CD14-positive monocyte (primary cell): ENCODE data around the gene RPTOR. TPM values are rescaled to one million over a fixed set of nuclear protein-coding genes. Genes with fewer than 3 reads are reported as not detected.

Experiments used
- DNase-seq, 3 donors: peaks; one replicate each; pipeline ENCODE4 v3.0.0-alpha.2; 2011 to 2022
- H2AFZ ChIP-seq: 2 replicates; pipeline ENCODE4 v1.6.0; 2012; ENCODE audit warnings: mild to moderate bottlenecking, low read depth, low read length, inconsistent platforms; ENCODE audit not compliant: insufficient read depth, poor library complexity, severe bottlenecking
- H3K27ac ChIP-seq, 2 donors: 1 replicate in 1 of 2; 2 replicates in 1 of 2; pipeline ENCODE4 v1.5.1; 2012 to 2013; ENCODE audit warnings: low read length in 2 of 2, control low read depth in 1 of 2, inconsistent platforms in 1 of 2, low read depth in 1 of 2, mild to moderate bottlenecking in 1 of 2
- H3K27me3 ChIP-seq, 2 donors: one replicate each; pipeline versions ENCODE4 v1.6.0 to v1.6.1; 2011 to 2013; ENCODE audit warnings: low read length in 2 of 2; ENCODE audit not compliant: control insufficient read depth in 2 of 2, insufficient read depth in 2 of 2
- H3K36me3 ChIP-seq, 2 donors: replicated peaks in 1 of 2; 1 replicate in 1 of 2; 2 replicates in 1 of 2; pipeline versions ENCODE4 v1.5.1 to v1.6.1; 2012 to 2013; ENCODE audit warnings: low read length in 2 of 2, control low read depth in 1 of 2, inconsistent platforms in 1 of 2, mild to moderate bottlenecking in 1 of 2; ENCODE audit not compliant: insufficient read depth in 2 of 2, control insufficient read depth in 1 of 2
- H3K4me1 ChIP-seq, 2 donors: 1 replicate in 1 of 2; 2 replicates in 1 of 2; pipeline versions ENCODE4 v1.5.1 to v1.6.1; 2012 to 2013; ENCODE audit warnings: low read length in 2 of 2, control low read depth in 1 of 2, inconsistent platforms in 1 of 2, mild to moderate bottlenecking in 1 of 2, moderate library complexity in 1 of 2; ENCODE audit not compliant: insufficient read depth in 2 of 2, control insufficient read depth in 1 of 2
- H3K4me2 ChIP-seq: replicated peaks from 2 replicates; pipeline ENCODE3; 2012; ENCODE audit warnings: low read length, moderate library complexity, mild to moderate bottlenecking; ENCODE audit not compliant: poor library complexity, severe bottlenecking; ENCODE audit errors: extremely low read depth
- H3K4me3 ChIP-seq, 3 experiments: fragments of 200-600 bp in 1 of 3; sonication (generic) in 1 of 3; replicated peaks in 1 of 3; 1 replicate in 2 of 3; 2 replicates in 1 of 3; pipeline ENCODE4 v1.5.1; 2011 to 2013; ENCODE audit warnings: low read length in 3 of 3, mild to moderate bottlenecking in 3 of 3, control low read depth in 2 of 3, low read depth in 2 of 3, inconsistent platforms in 1 of 3, moderate library complexity in 1 of 3
- H3K79me2 ChIP-seq: 2 replicates; pipeline ENCODE4 v1.6.0; 2012; ENCODE audit warnings: mild to moderate bottlenecking, control low read depth, inconsistent platforms, low read length, moderate library complexity; ENCODE audit not compliant: insufficient read depth
- H3K9ac ChIP-seq: 2 replicates; pipeline ENCODE4 v1.6.0; 2017; ENCODE audit warnings: low read length, mild to moderate bottlenecking; ENCODE audit not compliant: insufficient read depth, poor library complexity, severe bottlenecking
- H3K9me3 ChIP-seq, 2 donors: replicated peaks in 1 of 2; 1 replicate in 1 of 2; 2 replicates in 1 of 2; pipeline versions ENCODE4 v1.5.1 to v1.6.1; 2012 to 2013; ENCODE audit warnings: low read length in 2 of 2, control low read depth in 1 of 2; ENCODE audit not compliant: control insufficient read depth in 1 of 2, insufficient read depth in 1 of 2
- H4K20me1 ChIP-seq: 2 replicates; pipeline ENCODE4 v1.6.0; 2012; ENCODE audit warnings: mild to moderate bottlenecking, low read length, control low read depth, moderate library complexity; ENCODE audit not compliant: insufficient read depth
- H3K27ac Mint-ChIP-seq, 7 donors: one replicate each; pipeline ENCODE4 v1.8.0; 2020; ENCODE audit warnings: mild to moderate bottlenecking in 7 of 7, mixed read lengths in 7 of 7, moderate library complexity in 6 of 7, inconsistent platforms in 2 of 7
- H3K27me3 Mint-ChIP-seq, 3 donors: one replicate each; pipeline ENCODE4 v1.8.0; 2021 to 2022; ENCODE audit warnings: low read depth in 3 of 3, mild to moderate bottlenecking in 3 of 3, mixed read lengths in 3 of 3, moderate library complexity in 3 of 3, inconsistent platforms in 1 of 3
- H3K36me3 Mint-ChIP-seq, 2 donors: one replicate each; pipeline ENCODE4 v1.8.0; 2020; ENCODE audit warnings: mixed read lengths in 2 of 2, inconsistent platforms in 1 of 2, mild to moderate bottlenecking in 1 of 2
- H3K4me1 Mint-ChIP-seq: one replicate; pipeline ENCODE4 v1.8.0; 2020; ENCODE audit warnings: mild to moderate bottlenecking, mixed read lengths
- H3K4me3 Mint-ChIP-seq, 2 donors: one replicate each; pipeline ENCODE4 v1.8.0; 2020; ENCODE audit warnings: mild to moderate bottlenecking in 2 of 2, mixed read lengths in 2 of 2, moderate library complexity in 1 of 2
- H3K9me3 Mint-ChIP-seq, 7 donors: one replicate each; pipeline ENCODE4 v1.8.0; 2020 to 2022; ENCODE audit warnings: mixed read lengths in 7 of 7, mild to moderate bottlenecking in 6 of 7, moderate library complexity in 6 of 7, inconsistent platforms in 2 of 7
- CTCF ChIP-seq: fragments of 200-600 bp; IDR thresholded peaks from one replicate; pipeline ENCODE4 v1.8.0; 2022; ENCODE audit warnings: antibody characterized with exemption, mild to moderate bottlenecking
- WGBS: methylation state at CpG from one replicate; pipeline ENCODE4 v1.1.5; 2013; ENCODE audit warnings: missing lambda C conversion rate; ENCODE audit not compliant: insufficient coverage; 5-methylcytosine and 5-hydroxymethylcytosine counted together
- intact Hi-C, 2 donors: fragments of 100-400 bp; cut with micrococcal nuclease; formaldehyde crosslinking; loops; one replicate each; pipeline versions ENCODE4 v1.15.0 to v1.15.1; 2023
- polyA plus RNA-seq, 3 donors: library from polyadenylated mRNA; depleted of rRNA in 1 of 3; unstranded in 2 of 3; stranded (reverse) in 1 of 3; fragments of 300-500 nt in 2 of 3; fragments of >200 nt in 1 of 3; fragmentation: Illumina TruSeq in 2 of 3; gene quantifications; 1 replicate in 2 of 3; 2 replicates in 1 of 3; pipeline ENCODE4 v1.2.3, GENCODE V29; 2012 to 2021

Gene RPTOR
- polyA plus RNA-seq, 3 donors: 1.1 to 8.7 (median 2.6) TPM

- Mint-ChIP-seq H3K36me3 (no peaks in the 10 kb centered on the region), H3K27me3 (peaks cover 8 to 21% (median 12%) of the 10 kb centered on the region in 3 donors), H3K9me3 (peaks cover 0 to 4% (median 0%) of the 10 kb centered on the region in 7 donors), H3K4me3 (no peak overlapping the region), H3K27ac (no peak overlapping the region), H3K4me1 (no peaks in the 10 kb centered on the region)
- Histone ChIP-seq H3K4me2 (no peak overlapping the region), H3K9ac (no peak overlapping the region), H3K79me2 (no peaks in the 10 kb centered on the region), H3K9me3 (no peaks in the 10 kb centered on the region), H3K4me1 (no peaks in the 10 kb centered on the region), H2AFZ (no peak overlapping the region), H3K4me3 (no peak overlapping the region), H3K27ac (no peak overlapping the region), H3K27me3 (no peaks in the 10 kb centered on the region), H3K36me3 (no peaks in the 10 kb centered on the region), H4K20me1 (no peaks in the 10 kb centered on the region)
- WGBS: 56% methylated on average over 10 of the region's 10 CpGs
- no peak for TF ChIP-seq CTCF
- DNase-seq: no peak
- intact Hi-C loops: no loop called here
Measured at GRCh38 chr17:80520810-80521455, 23.7 kb upstream of the RPTOR start.

- no peak for DNase-seq
- Histone ChIP-seq H3K4me2 (no peak overlapping the region), H3K4me1 (no peaks in the 10 kb centered on the region), H3K9ac (no peak overlapping the region), H3K4me3 (no peak overlapping the region), H3K27ac (no peak overlapping the region), H3K36me3 (no peaks in the 10 kb centered on the region), H3K79me2 (no peaks in the 10 kb centered on the region), H2AFZ (no peak overlapping the region), H3K9me3 (no peaks in the 10 kb centered on the region), H3K27me3 (no peaks in the 10 kb centered on the region), H4K20me1 (no peaks in the 10 kb centered on the region)
- H3K4me3 Mint-ChIP-seq: no peak overlapping the region
- no peaks in the 10 kb centered on the region for H3K4me1 Mint-ChIP-seq
- peaks cover 0 to 4% (median 0%) of the 10 kb centered on the region in 7 donors for H3K9me3 Mint-ChIP-seq
- no peaks in the 10 kb centered on the region for H3K36me3 Mint-ChIP-seq
- TF ChIP-seq CTCF: no peak
- 83% methylated on average over 11 of the region's 12 CpGs for WGBS
- intact Hi-C loops: no loop called here
- H3K27ac Mint-ChIP-seq: no peak overlapping the region
- H3K27me3 Mint-ChIP-seq: peaks cover 22 to 26% (median 25%) of the 10 kb centered on the region in 3 donors
Measured at GRCh38 chr17:80523054-80523744, 21.4 kb upstream of the RPTOR start.
